Chondrocyte (in vitro differentiated cells): ENCODE measurements around the gene CPNE7. TPM values are rescaled to one million over a fixed set of nuclear protein-coding genes. Genes with fewer than 3 reads are reported as not detected.
"Not testable (repeated sequence)": the region's sequence is repeated elsewhere in the genome, so short reads cannot be mapped to it uniquely, and the experiment has no call there.

Source experiments
- DNase-seq: peaks from one replicate; pipeline ENCODE4 v3.0.0; 2021; ENCODE audit warnings: mixed read lengths, low spot score
- H3K27ac Mint-ChIP-seq: one replicate; pipeline ENCODE4 v1.8.0; 2021; ENCODE audit warnings: mild to moderate bottlenecking, moderate library complexity, mixed read lengths; ENCODE audit not compliant: unreplicated experiment
- H3K27me3 Mint-ChIP-seq: 2 replicates; pipeline ENCODE4 v1.8.0; 2021; ENCODE audit warnings: low read depth, mixed read lengths
- H3K36me3 Mint-ChIP-seq: 2 replicates; pipeline ENCODE4 v1.8.0; 2021; ENCODE audit warnings: low read depth, mixed read lengths
- H3K4me1 Mint-ChIP-seq: 2 replicates; pipeline ENCODE4 v1.8.0; 2021; ENCODE audit warnings: low read depth, mild to moderate bottlenecking, mixed read lengths
- H3K4me3 Mint-ChIP-seq: one replicate; pipeline ENCODE4 v1.8.0; 2021; ENCODE audit warnings: mild to moderate bottlenecking, moderate library complexity, mixed read lengths; ENCODE audit not compliant: unreplicated experiment
- H3K9me3 Mint-ChIP-seq: 2 replicates; pipeline ENCODE4 v1.8.0; 2021; ENCODE audit warnings: low read depth, mixed read lengths
- total RNA-seq: library from RNA; stranded (reverse); gene quantifications from 3 replicates; pipeline ENCODE4 v1.2.1, GENCODE V29; 2021
- TF ChIP-seq, protein P1 (sequence below): fragments of 200-600 bp; sonication (generic); IDR thresholded peaks from 2 replicates; pipeline ENCODE4 v1.5.0; 2021; ENCODE audit warnings: antibody characterized with exemption, mild to moderate bottlenecking, moderate library complexity

The CPNE7 gene
- total RNA-seq, 1 donor from 2014 or later = 15.5 TPM

GRCh38 chr16:89567656-89568594 lies 7.6 kb upstream of the CPNE7 start:
- no peaks in the 10 kb centered on the region for H3K9me3 Mint-ChIP-seq
- H3K36me3 Mint-ChIP-seq = peaks cover 15% of the 10 kb centered on the region
- TF ChIP-seq, protein P1, sequence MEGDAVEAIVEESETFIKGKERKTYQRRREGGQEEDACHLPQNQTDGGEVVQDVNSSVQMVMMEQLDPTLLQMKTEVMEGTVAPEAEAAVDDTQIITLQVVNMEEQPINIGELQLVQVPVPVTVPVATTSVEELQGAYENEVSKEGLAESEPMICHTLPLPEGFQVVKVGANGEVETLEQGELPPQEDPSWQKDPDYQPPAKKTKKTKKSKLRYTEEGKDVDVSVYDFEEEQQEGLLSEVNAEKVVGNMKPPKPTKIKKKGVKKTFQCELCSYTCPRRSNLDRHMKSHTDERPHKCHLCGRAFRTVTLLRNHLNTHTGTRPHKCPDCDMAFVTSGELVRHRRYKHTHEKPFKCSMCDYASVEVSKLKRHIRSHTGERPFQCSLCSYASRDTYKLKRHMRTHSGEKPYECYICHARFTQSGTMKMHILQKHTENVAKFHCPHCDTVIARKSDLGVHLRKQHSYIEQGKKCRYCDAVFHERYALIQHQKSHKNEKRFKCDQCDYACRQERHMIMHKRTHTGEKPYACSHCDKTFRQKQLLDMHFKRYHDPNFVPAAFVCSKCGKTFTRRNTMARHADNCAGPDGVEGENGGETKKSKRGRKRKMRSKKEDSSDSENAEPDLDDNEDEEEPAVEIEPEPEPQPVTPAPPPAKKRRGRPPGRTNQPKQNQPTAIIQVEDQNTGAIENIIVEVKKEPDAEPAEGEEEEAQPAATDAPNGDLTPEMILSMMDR = no peak
- DNase-seq = no peak
- no peak overlapping the region for H3K27ac Mint-ChIP-seq
- peaks cover 38% of the 10 kb centered on the region for H3K4me1 Mint-ChIP-seq
- no peak overlapping the region for H3K4me3 Mint-ChIP-seq
- no peaks in the 10 kb centered on the region for H3K27me3 Mint-ChIP-seq

DNA sequence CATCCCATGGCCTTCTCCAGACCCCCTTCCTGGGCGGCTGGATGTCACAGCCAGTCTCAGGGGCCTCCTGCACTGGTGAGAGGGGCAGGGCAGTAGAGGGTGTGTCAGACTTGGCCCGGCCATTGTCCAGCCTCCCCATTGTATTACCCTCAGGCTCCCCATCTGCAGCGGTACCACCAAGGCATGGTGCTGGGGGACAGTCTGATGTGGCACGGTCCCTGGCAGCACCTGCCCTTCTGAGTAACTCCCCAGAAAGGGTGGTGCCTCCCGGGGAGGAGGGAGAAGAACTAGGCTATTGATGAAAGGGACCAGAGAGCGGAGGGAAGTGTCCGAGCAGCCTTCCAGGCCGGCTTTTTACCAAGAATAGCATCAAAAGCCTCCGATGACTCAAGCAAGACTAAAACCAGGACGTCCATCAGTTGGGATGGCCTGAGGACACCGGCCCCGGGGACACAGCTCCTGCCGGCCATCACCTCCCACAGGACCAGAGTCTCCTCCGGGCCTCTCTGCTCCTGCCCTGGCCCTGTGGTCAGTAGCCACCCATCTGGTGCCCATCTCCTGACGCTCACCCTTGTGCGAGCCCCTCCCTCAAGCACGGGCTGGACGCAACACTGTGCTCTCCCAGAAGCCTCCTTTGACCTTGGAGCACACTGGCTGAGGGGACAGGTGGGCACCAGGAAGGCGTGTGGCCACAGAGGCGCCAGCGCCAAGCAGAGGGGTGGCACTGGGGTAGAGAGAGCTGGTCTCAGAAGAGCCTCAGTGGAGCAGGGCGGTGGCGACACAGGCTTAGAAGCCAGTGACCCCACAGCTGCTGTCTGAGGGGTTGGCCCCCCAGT lies 5.8 kb upstream of the CPNE7 start:
- TF ChIP-seq, protein P1 = no peak
- Mint-ChIP-seq H3K4me1 (peaks cover 36% of the 10 kb centered on the region), H3K36me3 (peaks cover 3% of the 10 kb centered on the region), H3K27me3 (no peaks in the 10 kb centered on the region), H3K27ac (no peak overlapping the region), H3K9me3 (no peaks in the 10 kb centered on the region), H3K4me3 (no peak overlapping the region)
- DNase-seq = no peak

DNA sequence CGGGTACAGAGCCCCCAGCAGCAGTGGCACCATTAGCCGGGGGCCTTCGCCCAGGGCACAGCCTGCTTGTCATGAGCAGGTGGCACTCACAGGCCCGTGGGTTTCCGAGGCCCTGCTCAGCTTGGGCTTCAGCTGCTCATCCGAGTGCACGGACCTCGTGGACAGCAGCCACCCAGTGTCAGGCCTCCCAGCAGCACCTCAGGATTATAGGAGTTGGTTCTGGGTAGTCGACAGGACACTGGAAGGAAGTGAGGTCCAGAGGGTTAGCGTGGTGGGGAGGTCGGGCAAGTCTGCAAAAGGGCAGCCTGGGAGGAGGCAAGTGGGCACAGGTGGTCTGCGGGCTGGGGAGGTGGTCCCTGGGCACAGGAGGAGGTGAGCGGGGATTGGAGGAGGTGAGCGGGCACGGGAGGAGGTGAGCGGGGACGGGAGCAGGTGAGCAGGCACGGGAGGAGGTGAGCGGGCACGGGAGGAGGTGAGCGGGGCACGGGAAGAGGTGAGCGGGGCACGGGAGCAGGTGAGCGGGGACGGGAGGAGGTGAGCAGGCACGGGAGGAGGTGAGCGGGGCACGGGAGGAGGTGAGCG lies 5.1 kb upstream of the CPNE7 start:
- H3K4me3 Mint-ChIP-seq = no peak overlapping the region
- no peaks in the 10 kb centered on the region for H3K9me3 Mint-ChIP-seq
- no peak for DNase-seq
- H3K36me3 Mint-ChIP-seq = no peaks in the 10 kb centered on the region
- no peaks in the 10 kb centered on the region for H3K27me3 Mint-ChIP-seq
- H3K27ac Mint-ChIP-seq = no peak overlapping the region
- peaks cover 30% of the 10 kb centered on the region for H3K4me1 Mint-ChIP-seq
- TF ChIP-seq, protein P1 = no peak

DNA sequence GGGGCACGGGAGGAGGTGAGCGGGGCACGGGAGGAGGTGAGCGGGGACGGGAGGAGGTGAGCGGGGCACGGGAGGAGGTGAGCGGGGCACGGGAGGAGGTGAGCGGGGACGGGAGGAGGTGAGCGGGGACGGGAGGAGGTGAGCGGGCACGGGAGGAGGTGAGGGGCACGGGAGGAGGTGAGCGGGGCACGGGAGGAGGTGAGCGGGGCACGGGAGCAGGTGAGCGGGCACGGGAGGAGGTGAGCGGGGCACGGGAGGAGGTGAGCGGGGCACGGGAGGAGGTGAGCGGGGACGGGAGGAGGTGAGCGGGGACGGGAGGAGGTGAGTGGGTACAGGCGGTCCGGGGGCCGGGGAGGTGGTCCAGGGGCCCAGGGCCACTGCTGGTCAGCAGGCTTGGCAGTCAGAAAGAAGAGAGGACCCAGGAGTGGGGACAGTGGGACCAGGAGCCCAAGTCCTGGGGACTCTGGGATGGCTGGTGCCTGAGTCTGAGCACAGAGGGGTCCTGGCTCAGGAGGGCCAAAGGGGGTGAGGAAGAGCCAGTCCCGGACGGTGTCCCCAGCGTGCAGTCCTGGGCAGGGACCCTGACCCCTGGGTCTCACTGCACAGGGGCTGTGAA lies 4.5 kb upstream of the CPNE7 start:
- not testable (repeated sequence) for H3K27ac Mint-ChIP-seq, DNase-seq, H3K4me3 Mint-ChIP-seq, H3K27me3 Mint-ChIP-seq, H3K36me3 Mint-ChIP-seq, H3K9me3 Mint-ChIP-seq
- peaks cover 24% of the 10 kb centered on the region for H3K4me1 Mint-ChIP-seq

DNA sequence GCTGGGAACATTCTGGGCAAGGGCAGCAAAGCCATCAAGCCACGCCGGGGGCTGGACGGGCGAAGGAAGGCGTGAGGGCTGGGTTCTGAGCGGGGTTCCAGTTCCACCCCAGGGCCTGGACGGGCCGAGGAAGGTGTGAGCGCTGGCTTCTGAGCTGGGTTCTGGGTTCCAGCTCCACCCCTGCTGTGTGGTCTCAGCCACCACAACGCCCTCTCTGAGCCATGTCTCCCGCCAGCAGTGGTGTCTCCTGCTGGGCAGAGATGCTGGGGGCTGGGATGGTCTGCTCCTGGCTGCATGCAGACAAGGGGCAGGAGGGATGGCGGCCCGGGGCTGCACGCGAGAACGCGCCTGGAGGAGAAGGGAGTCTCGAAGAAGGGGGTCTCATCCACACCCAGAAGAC lies 3.9 kb upstream of the CPNE7 start:
- no peaks in the 10 kb centered on the region for H3K36me3 Mint-ChIP-seq
- TF ChIP-seq, protein P1 = no peak
- H3K4me1 Mint-ChIP-seq = peaks cover 20% of the 10 kb centered on the region
- no peaks in the 10 kb centered on the region for H3K9me3 Mint-ChIP-seq
- H3K27ac Mint-ChIP-seq = no peak overlapping the region
- no peak overlapping the region for H3K4me3 Mint-ChIP-seq
- DNase-seq = no peak
- no peaks in the 10 kb centered on the region for H3K27me3 Mint-ChIP-seq
